Kidney (tissue), 14 donors: ENCODE measurements around the gene AIF1L. TPM values are rescaled to one million over a fixed set of nuclear protein-coding genes. Genes with fewer than 3 reads are reported as not detected.

Source experiments
- DNase-seq, 5 donors: peaks; one replicate each; pipeline ENCODE4 v3.0.0-alpha.2; 2013 to 2020
- FAIRE-seq: peaks from 2 replicates; lab custom pipeline; 2012; peaks lifted over from hg19 to GRCh38; lab: Jason Lieb, UNC
- H3K27ac ChIP-seq, 2 donors: one replicate each; pipeline ENCODE4 v1.7.0; 2013; ENCODE audit warnings: low read depth in 2 of 2, low read length in 2 of 2, inconsistent platforms in 1 of 2
- H3K27me3 ChIP-seq: one replicate; pipeline ENCODE4 v1.7.1; 2013; ENCODE audit warnings: low read length, inconsistent platforms; ENCODE audit not compliant: control insufficient read depth, insufficient read depth
- H3K36me3 ChIP-seq, 3 donors: one replicate each; pipeline versions ENCODE4 v1.7.0 to v1.7.1; 2013; ENCODE audit warnings: low read length in 3 of 3, control low read depth in 1 of 3, inconsistent platforms in 1 of 3; ENCODE audit not compliant: insufficient read depth in 3 of 3, control insufficient read depth in 2 of 3
- H3K4me1 ChIP-seq, 3 donors: one replicate each; pipeline versions ENCODE4 v1.7.0 to v1.7.1; 2013; ENCODE audit warnings: low read length in 3 of 3, inconsistent platforms in 1 of 3, low read depth in 1 of 3; ENCODE audit not compliant: control insufficient read depth in 2 of 3, insufficient read depth in 2 of 3
- H3K4me3 ChIP-seq, 3 donors: one replicate each; pipeline versions ENCODE4 v1.7.0 to v1.8.1; 2013; ENCODE audit warnings: low read length in 3 of 3, control low read depth in 1 of 3, inconsistent platforms in 1 of 3
- H3K9ac ChIP-seq, 3 donors: one replicate each; pipeline versions ENCODE4 v1.7.0 to v1.7.1; 2013; ENCODE audit warnings: low read length in 3 of 3, control low read depth in 1 of 3, inconsistent platforms in 1 of 3
- H3K9me3 ChIP-seq, 3 donors: one replicate each; pipeline versions ENCODE4 v1.7.0 to v1.7.1; 2013; ENCODE audit warnings: low read length in 3 of 3, control low read depth in 1 of 3, inconsistent platforms in 1 of 3; ENCODE audit not compliant: control insufficient read depth in 2 of 3, insufficient read depth in 1 of 3
- intact Hi-C: fragments of 100-400 bp; cut with DNase I; formaldehyde crosslinking; loops from one replicate; pipeline ENCODE4 v1.11.1; 2022
- polyA plus RNA-seq: library from polyadenylated mRNA; stranded (reverse); fragments of 350-450 nt; fragmentation: Illumina TruSeq; extraction: RNeasy Lipid Tissue Mini Kit (QIAGEN cat#74804); gene quantifications from one replicate; pipeline ENCODE4 v1.2.3, GENCODE V29; 2014; ENCODE audit warnings: low read depth, low replicate concordance; ENCODE audit not compliant: insufficient read depth
- total RNA-seq: library from RNA; stranded (reverse); fragmentation: NEBNext Ultra II Directional; extraction: Animal tissue kit (Norgen Biotek cat#: 25700); gene quantifications from one replicate; pipeline ENCODE4 v1.2.1, GENCODE V29; 2021
- TF ChIP-seq, protein P1 (sequence below): IDR thresholded peaks from 3 replicates; pipeline ENCODE4 v1.5.1; 2012; ENCODE audit warnings: mild to moderate bottlenecking, moderate library complexity, borderline replicate concordance; ENCODE audit not compliant: insufficient read depth; ENCODE audit errors: extremely low read depth
- donor health status: control.
- donor health status: control.
- donor health status: control.
- donor health status: control.
- donor health status: control.
- donor health status: DM: yes; HTN: yes; CAD: no.
- donor health status: Normal renal cell carcinoma (clear cell type).

AIF1L gene
- total and polyA plus RNA-seq, 2 donors from 2014 or later: 397 to 439 TPM

DNA sequence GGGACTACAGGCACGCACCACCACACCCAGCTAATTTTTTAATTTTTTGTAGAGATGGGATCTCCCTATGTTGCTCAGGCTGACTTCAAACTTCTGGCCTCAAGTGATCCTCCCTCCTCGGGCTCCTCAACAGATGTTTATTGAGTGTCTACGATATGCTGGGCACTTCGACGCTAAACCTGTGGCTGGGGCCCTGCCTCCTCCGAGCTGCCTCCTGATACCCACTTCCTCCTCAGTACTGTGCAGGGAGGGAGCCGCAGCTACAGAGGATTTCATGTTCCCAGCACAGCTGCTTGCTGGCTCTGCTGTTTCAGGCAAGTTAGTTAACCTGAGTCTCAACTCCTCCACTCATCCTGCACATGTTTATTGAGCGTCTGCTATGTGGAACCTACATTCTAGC, 9.6 kb downstream of the AIF1L start:
- H3K4me1 ChIP-seq: peaks cover 0 to 23% (median 14%) of the 10 kb centered on the region in 3 donors
- DNase-seq: no peak
- FAIRE-seq: no peak
- TF ChIP-seq, protein P1, sequence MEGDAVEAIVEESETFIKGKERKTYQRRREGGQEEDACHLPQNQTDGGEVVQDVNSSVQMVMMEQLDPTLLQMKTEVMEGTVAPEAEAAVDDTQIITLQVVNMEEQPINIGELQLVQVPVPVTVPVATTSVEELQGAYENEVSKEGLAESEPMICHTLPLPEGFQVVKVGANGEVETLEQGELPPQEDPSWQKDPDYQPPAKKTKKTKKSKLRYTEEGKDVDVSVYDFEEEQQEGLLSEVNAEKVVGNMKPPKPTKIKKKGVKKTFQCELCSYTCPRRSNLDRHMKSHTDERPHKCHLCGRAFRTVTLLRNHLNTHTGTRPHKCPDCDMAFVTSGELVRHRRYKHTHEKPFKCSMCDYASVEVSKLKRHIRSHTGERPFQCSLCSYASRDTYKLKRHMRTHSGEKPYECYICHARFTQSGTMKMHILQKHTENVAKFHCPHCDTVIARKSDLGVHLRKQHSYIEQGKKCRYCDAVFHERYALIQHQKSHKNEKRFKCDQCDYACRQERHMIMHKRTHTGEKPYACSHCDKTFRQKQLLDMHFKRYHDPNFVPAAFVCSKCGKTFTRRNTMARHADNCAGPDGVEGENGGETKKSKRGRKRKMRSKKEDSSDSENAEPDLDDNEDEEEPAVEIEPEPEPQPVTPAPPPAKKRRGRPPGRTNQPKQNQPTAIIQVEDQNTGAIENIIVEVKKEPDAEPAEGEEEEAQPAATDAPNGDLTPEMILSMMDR: no peak
- peak overlapping the region in 1 of 2 donors; percentile 2 for H3K27ac ChIP-seq
- intact Hi-C loops: no loop called here
- no peak overlapping the region for H3K9ac ChIP-seq
- peaks cover 0 to 2% (median 0%) of the 10 kb centered on the region in 3 donors for H3K36me3 ChIP-seq
- no peaks in the 10 kb centered on the region for H3K27me3 ChIP-seq
- H3K4me3 ChIP-seq: no peak overlapping the region
- no peaks in the 10 kb centered on the region for H3K9me3 ChIP-seq

DNA sequence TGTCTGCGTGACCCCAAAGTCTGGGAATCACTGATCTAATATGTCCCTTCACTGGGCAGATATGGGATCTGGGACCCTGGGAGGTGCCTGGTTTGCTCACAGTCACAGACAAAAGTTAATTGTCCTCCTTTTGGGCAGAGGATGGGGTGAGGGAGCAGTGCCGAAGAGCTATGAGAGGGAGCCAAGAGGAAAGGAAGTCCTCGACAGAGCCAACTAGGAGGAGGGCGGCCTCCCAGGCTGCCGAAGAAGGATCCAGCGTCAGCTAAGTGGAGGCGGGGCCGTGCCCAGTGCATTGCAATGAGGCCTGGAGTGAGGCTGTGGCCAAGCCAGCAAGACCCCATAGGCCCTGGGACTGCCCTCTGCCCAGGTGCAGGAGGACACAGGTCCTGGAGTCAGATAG, 11.4 kb downstream of the AIF1L start:
- Histone ChIP-seq H3K4me1 (peaks cover 0 to 14% (median 11%) of the 10 kb centered on the region in 3 donors), H3K27ac (peak overlapping the region; percentile 38 to 52), H3K9me3 (no peaks in the 10 kb centered on the region), H3K27me3 (no peaks in the 10 kb centered on the region), H3K9ac (no peak overlapping the region), H3K4me3 (no peak overlapping the region), H3K36me3 (peaks cover 0 to 2% (median 0%) of the 10 kb centered on the region in 3 donors)
- DNase-seq (peak in 1 of 5 donors; percentile 72), FAIRE-seq (no peak)
- intact Hi-C loops: no loop called here
- TF ChIP-seq, protein P1: no peak

DNA sequence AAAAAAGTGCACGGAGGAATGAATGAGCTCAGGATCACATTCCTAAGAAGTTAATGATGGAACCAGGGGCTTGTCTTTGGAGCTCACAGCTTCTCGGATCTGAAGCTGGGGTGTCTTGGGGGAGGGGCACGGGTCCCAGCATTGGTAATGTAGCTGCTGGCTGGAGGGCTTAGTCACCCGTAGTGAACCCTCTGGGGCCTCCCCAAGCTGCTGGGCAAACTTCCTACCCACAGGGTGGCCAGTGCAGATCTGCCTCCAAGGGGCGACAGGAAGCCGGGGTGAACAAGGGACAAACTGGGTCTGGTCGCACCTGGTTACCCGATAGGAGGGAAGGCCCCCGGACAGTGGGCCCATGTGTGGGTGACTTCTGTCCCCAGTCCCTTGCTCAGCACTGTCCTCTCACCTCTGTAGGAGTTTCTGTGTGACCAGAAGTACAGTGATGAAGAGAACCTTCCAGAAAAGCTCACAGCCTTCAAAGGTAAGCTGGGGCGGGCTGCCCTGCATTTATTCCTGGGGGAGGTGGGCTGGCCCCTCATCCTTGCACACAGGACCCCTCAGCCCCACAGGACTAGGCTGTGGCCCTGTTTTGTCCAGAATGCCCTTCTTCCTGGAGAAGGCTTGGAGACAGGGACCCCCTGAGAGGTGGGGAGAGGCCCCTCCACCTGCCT, 15.0 kb downstream of the AIF1L start:
- peak overlapping the region; percentile 84 to 93 for H3K27ac ChIP-seq
- H3K36me3 ChIP-seq: peaks cover 0 to 3% (median 2%) of the 10 kb centered on the region in 3 donors
- DNase-seq: peak; percentile 45 to 93 (median 69)
- H3K4me3 ChIP-seq: peak overlapping the region in 2 of 3 donors; percentile 47 to 65
- intact Hi-C loops: no loop called here
- TF ChIP-seq, protein P1: no peak
- H3K9me3 ChIP-seq: no peaks in the 10 kb centered on the region
- peak overlapping the region in 1 of 3 donors; percentile 85 for H3K9ac ChIP-seq
- no peaks in the 10 kb centered on the region for H3K27me3 ChIP-seq
- FAIRE-seq: no peak
- peaks cover 0 to 11% (median 5%) of the 10 kb centered on the region in 3 donors for H3K4me1 ChIP-seq
